GM23338 (cell line): ENCODE measurements around the gene SYNE3. TPM values are rescaled to one million over a fixed set of nuclear protein-coding genes. Genes with fewer than 3 reads are reported as not detected.

Experiments
- ATAC-seq: fragments of 200-7000 bp; cut with Tn5 transposase; 3 replicates; pipeline ENCODE4 v1.9.1; 2020
- DNase-seq: peaks from one replicate; pipeline ENCODE4 v3.0.0-alpha.2; 2015; ENCODE audit warnings: low spot score
- H2AFZ ChIP-seq: fragments of 200-600 bp; sonication (generic); 2 replicates; pipeline ENCODE4 v1.8.0; 2016; ENCODE audit warnings: antibody characterized with exemption, mild to moderate bottlenecking, moderate library complexity
- H3F3A ChIP-seq: fragments of 200-600 bp; sonication (generic); replicated peaks from 2 replicates; pipeline ENCODE4 v1.8.0; 2017; ENCODE audit warnings: antibody characterized with exemption, mixed run types, low read depth
- H3K27ac ChIP-seq: fragments of 200-600 bp; sonication (generic); 2 replicates; pipeline ENCODE4 v1.6.1; 2016; ENCODE audit warnings: low read depth
- H3K27me3 ChIP-seq: fragments of 200-600 bp; sonication (generic); 2 replicates; pipeline ENCODE4 v1.8.0; 2016; ENCODE audit warnings: mild to moderate bottlenecking, mixed run types, moderate library complexity; ENCODE audit not compliant: insufficient read depth
- H3K36me3 ChIP-seq: fragments of 200-600 bp; sonication (generic); 2 replicates; pipeline ENCODE4 v1.8.0; 2016; ENCODE audit warnings: mild to moderate bottlenecking; ENCODE audit not compliant: insufficient read depth
- H3K4me1 ChIP-seq: fragments of 200-600 bp; sonication (generic); 2 replicates; pipeline ENCODE4 v1.8.0; 2016; ENCODE audit warnings: mild to moderate bottlenecking, moderate library complexity; ENCODE audit not compliant: insufficient read depth
- H3K4me2 ChIP-seq: fragments of 200-600 bp; sonication (generic); 2 replicates; pipeline ENCODE4 v1.7.1; 2017; ENCODE audit warnings: mixed run types
- H3K4me3 ChIP-seq: fragments of 200-600 bp; sonication (generic); 2 replicates; pipeline ENCODE4 v1.6.1; 2016; ENCODE audit warnings: mixed run types
- H3K79me2 ChIP-seq: fragments of 200-600 bp; sonication (generic); replicated peaks from 2 replicates; pipeline ENCODE4 v1.8.0; 2017; ENCODE audit warnings: mild to moderate bottlenecking; ENCODE audit not compliant: insufficient read depth
- H3K9me2 ChIP-seq: fragments of 200-600 bp; sonication (generic); 2 replicates; pipeline ENCODE4 v1.8.0; 2017; ENCODE audit not compliant: insufficient read depth
- H4K20me1 ChIP-seq: fragments of 200-600 bp; sonication (generic); replicated peaks from 2 replicates; pipeline ENCODE4 v1.8.0; 2017; ENCODE audit warnings: mild to moderate bottlenecking; ENCODE audit not compliant: insufficient read depth
- H3K27ac Mint-ChIP-seq: 2 replicates; pipeline ENCODE4 v1.8.0; 2020; ENCODE audit warnings: inconsistent platforms, mild to moderate bottlenecking, moderate library complexity, mixed read lengths
- H3K27me3 Mint-ChIP-seq: 3 replicates; pipeline ENCODE4 v1.8.0; 2022; ENCODE audit warnings: low read depth, mild to moderate bottlenecking, moderate library complexity, mixed read lengths, inconsistent platforms; ENCODE audit not compliant: insufficient read depth, poor library complexity
- H3K36me3 Mint-ChIP-seq: 3 replicates; pipeline ENCODE4 v1.8.0; 2021; ENCODE audit warnings: low read depth, mild to moderate bottlenecking, inconsistent platforms, moderate library complexity, mixed read lengths
- H3K4me1 Mint-ChIP-seq: 3 replicates; pipeline ENCODE4 v1.8.0; 2020; ENCODE audit warnings: mild to moderate bottlenecking, inconsistent platforms, mixed read lengths
- H3K4me3 Mint-ChIP-seq: 3 replicates; pipeline ENCODE4 v1.8.0; 2021; ENCODE audit warnings: moderate library complexity, mild to moderate bottlenecking, inconsistent platforms, mixed read lengths
- H3K9me3 Mint-ChIP-seq: 3 replicates; pipeline ENCODE4 v1.8.0; 2020; ENCODE audit warnings: moderate library complexity, mild to moderate bottlenecking, inconsistent platforms, mixed read lengths
- CREB1 ChIP-seq: fragments of 250-450 bp; sonication (Bioruptor Pico); IDR thresholded peaks from 2 replicates; pipeline ENCODE4 v1.5.0; 2020; ENCODE audit warnings: low read depth, mild to moderate bottlenecking, moderate library complexity
- CTCF ChIP-seq, 2 experiments: fragments of 200-600 bp in 1 of 2; sonication (generic) in 1 of 2; conservative IDR thresholded peaks; 2 replicates each; pipeline versions ENCODE4 v1.5.1 to v1.6.1; 2016 to 2017; ENCODE audit warnings: antibody characterized with exemption in 2 of 2, low read depth in 2 of 2, mild to moderate bottlenecking in 2 of 2, moderate library complexity in 1 of 2
- EZH2phosphoT487 ChIP-seq: fragments of 200-600 bp; sonication (generic); IDR thresholded peaks from one replicate; pipeline ENCODE4 v1.8.1; 2018; ENCODE audit warnings: antibody characterized with exemption; ENCODE audit not compliant: unreplicated experiment
- JUNB ChIP-seq: IDR thresholded peaks from one replicate; pipeline ENCODE4 v1.6.1; 2016; ENCODE audit warnings: antibody characterized with exemption; ENCODE audit not compliant: unreplicated experiment
- NANOG ChIP-seq: IDR thresholded peaks from 2 replicates; pipeline ENCODE4 v1.6.1; 2016; ENCODE audit warnings: antibody characterized with exemption, borderline replicate concordance
- POLR2AphosphoS5 ChIP-seq: IDR thresholded peaks from 2 replicates; pipeline ENCODE4 v1.6.1; 2016; ENCODE audit warnings: antibody characterized with exemption, low read depth
- STAT1 ChIP-seq: IDR thresholded peaks from one replicate; pipeline ENCODE4 v1.6.1; 2016; ENCODE audit warnings: antibody characterized with exemption; ENCODE audit not compliant: unreplicated experiment
- ZNF114 ChIP-seq: fragments of 250-450 bp; sonication (Bioruptor Pico); IDR thresholded peaks from 2 replicates; pipeline ENCODE4 v1.5.0; 2020; ENCODE audit warnings: mild to moderate bottlenecking, moderate library complexity
- ZNF462 ChIP-seq: fragments of 250-450 bp; sonication (Bioruptor Pico); IDR thresholded peaks from 2 replicates; pipeline ENCODE4 v1.5.0; 2020; ENCODE audit warnings: mild to moderate bottlenecking, moderate library complexity
- polyA plus RNA-seq: library from polyadenylated mRNA; unstranded; fragments of >200 nt; fragmentation: Nextera tagmentation; extraction: Ambion mirVana; gene quantifications from 2 replicates; pipeline ENCODE4 v1.2.1, GENCODE V29; 2016
- total RNA-seq: library from RNA; depleted of rRNA; stranded (reverse); fragments of >200 nt; shearing (Covaris generic); gene quantifications from 2 replicates; pipeline ENCODE4 v1.2.3, GENCODE V29; 2014

SYNE3 gene
- total and polyA plus RNA-seq, 2 experiments from 2014 or later: 0.02 to 0.03 TPM

- H3K27ac ChIP-seq: no peak overlapping the region
- peaks cover 19% of the 10 kb centered on the region; the same call in 2 of the 3 replicates for H3K36me3 Mint-ChIP-seq
- H3K36me3 ChIP-seq: no peaks in the 10 kb centered on the region
- no peak overlapping the region for H2AFZ ChIP-seq
- H4K20me1 ChIP-seq: peaks cover 40% of the 10 kb centered on the region; the same call in 1 of the 2 replicates
- H3K4me3 Mint-ChIP-seq: no peak overlapping the region
- peaks cover 6% of the 10 kb centered on the region for H3K27me3 Mint-ChIP-seq
- no peak for TF ChIP-seq NANOG
- TF ChIP-seq ZNF114 (CRISPR knock-in tag): no peak
- no peak for TF ChIP-seq POLR2AphosphoS5
- TF ChIP-seq STAT1: no peak
- TF ChIP-seq JUNB: no peak
- H3K79me2 ChIP-seq: peaks cover 17% of the 10 kb centered on the region
- no peaks in the 10 kb centered on the region for H3F3A ChIP-seq
- no peaks in the 10 kb centered on the region; the same call in 1 of the 3 replicates for H3K9me3 Mint-ChIP-seq
- no peak overlapping the region for H3K4me2 ChIP-seq
- peaks cover 4% of the 10 kb centered on the region for H3K4me1 Mint-ChIP-seq
- H3K27me3 ChIP-seq: no peaks in the 10 kb centered on the region
- ATAC-seq (no peak), DNase-seq (no peak)
- H3K27ac Mint-ChIP-seq: no peak overlapping the region
- H3K4me3 ChIP-seq: no peak overlapping the region
- no peaks in the 10 kb centered on the region for H3K4me1 ChIP-seq
- H3K9me2 ChIP-seq: no peaks in the 10 kb centered on the region
Observed at GRCh38 chr14:95548328-95548929, 32.0 kb upstream of the SYNE3 start.

- H3K36me3 Mint-ChIP-seq: peaks cover 19% of the 10 kb centered on the region; the same call in 2 of the 3 replicates
- TF ChIP-seq JUNB (no peak), CREB1 (no peak), CTCF (conservative IDR thresholded peaks at IDR 0.05; ENCODE audit: low read depth in 2 of 2) (no peak), NANOG (no peak), POLR2AphosphoS5 (no peak), EZH2phosphoT487 (no peak), STAT1 (no peak), ZNF462 (CRISPR knock-in tag) (no peak)
Observed at GRCh38 chr14:95547626-95548327, 31.3 kb upstream of the SYNE3 start.

More at GRCh38 chr14:95547626-95548327, 31.3 kb upstream of the SYNE3 start:
- H3K27me3 ChIP-seq: no peaks in the 10 kb centered on the region
- H3K27ac ChIP-seq: no peak overlapping the region
- H3K4me3 ChIP-seq: no peak overlapping the region
- H3K36me3 ChIP-seq: no peaks in the 10 kb centered on the region
- DNase-seq: peak; percentile 41
- no peak overlapping the region for H3K4me3 Mint-ChIP-seq
- H4K20me1 ChIP-seq: peaks cover 44% of the 10 kb centered on the region; the same call in 1 of the 2 replicates
- peaks cover 5% of the 10 kb centered on the region for H3K27me3 Mint-ChIP-seq
- H2AFZ ChIP-seq: no peak overlapping the region
- H3K4me1 ChIP-seq: no peaks in the 10 kb centered on the region
- H3K4me1 Mint-ChIP-seq: peaks cover 4% of the 10 kb centered on the region
- H3K9me2 ChIP-seq: no peaks in the 10 kb centered on the region
- no peak overlapping the region for H3K4me2 ChIP-seq
- H3K79me2 ChIP-seq: peaks cover 23% of the 10 kb centered on the region
- no peaks in the 10 kb centered on the region for H3F3A ChIP-seq
- H3K27ac Mint-ChIP-seq: no peak overlapping the region
- ATAC-seq: peak; percentile 67
- H3K9me3 Mint-ChIP-seq: no peaks in the 10 kb centered on the region; the same call in 1 of the 3 replicates
